AG04449 (cell line): ENCODE results near the gene THRB.

ENCODE experiments used
- CTCF ChIA-PET: fragments of 350-600 bp; formaldehyde crosslinking; extraction: SDS; loops from one replicate; lab custom pipeline; 2021; ENCODE audit warnings: antibody characterized with exemption; lab: Yijun Ruan, JAX
- POLR2A ChIA-PET: fragments of 400-600, 350-600 bp; formaldehyde crosslinking; extraction: SDS; loops from one replicate; lab custom pipeline; 2020; ENCODE audit warnings: antibody characterized with exemption, inconsistent platforms; lab: Yijun Ruan, JAX
- DNase-seq: peaks from one replicate; pipeline ENCODE4 v3.0.0-alpha.2; 2010; ENCODE audit warnings: low read depth, low spot score
- H3K4me3 ChIP-seq: 2 replicates; pipeline ENCODE4 v1.5.1; 2011; ENCODE audit warnings: low read depth, mild to moderate bottlenecking, control low read depth, low read length
- TF ChIP-seq, protein P1 (sequence below): IDR thresholded peaks from one replicate; pipeline ENCODE4 v1.5.1; 2011; ENCODE audit warnings: mild to moderate bottlenecking, moderate library complexity, low read length, control low read depth, inconsistent platforms; ENCODE audit not compliant: insufficient read depth; ENCODE audit errors: missing control alignments

Gene THRB

DNA sequence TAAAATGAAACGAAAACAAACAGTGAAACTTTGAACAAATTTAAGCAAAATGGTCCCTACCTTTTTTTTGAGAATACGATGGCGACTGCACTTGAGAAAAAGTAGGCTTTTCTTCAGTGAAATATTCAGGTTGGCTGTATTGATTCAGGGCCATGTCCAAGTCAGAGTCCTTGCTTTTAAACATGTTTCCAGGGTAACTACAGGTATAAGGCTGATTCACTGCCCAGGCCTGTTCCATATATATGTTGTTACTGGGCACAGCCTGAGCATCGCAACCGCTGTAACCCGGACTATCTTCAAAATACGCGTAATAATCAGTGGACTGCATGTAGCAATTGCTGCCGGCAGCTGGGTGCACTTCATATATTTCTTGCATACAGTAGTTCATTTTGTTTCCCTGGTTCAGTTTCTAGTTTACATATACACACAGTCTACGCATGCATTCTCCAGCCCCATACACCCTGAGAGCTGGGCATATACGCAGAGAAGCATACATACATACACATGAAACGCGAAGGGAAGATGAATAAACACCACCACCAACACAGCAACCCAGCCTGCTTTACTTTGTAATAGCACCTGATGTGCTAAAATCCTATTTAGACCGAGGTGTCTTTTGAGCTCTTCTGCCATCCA is 329.6 kb downstream of the THRB start:
- H3K4me3 ChIP-seq: no peak overlapping the region
- DNase-seq: no peak
- TF ChIP-seq, protein P1, sequence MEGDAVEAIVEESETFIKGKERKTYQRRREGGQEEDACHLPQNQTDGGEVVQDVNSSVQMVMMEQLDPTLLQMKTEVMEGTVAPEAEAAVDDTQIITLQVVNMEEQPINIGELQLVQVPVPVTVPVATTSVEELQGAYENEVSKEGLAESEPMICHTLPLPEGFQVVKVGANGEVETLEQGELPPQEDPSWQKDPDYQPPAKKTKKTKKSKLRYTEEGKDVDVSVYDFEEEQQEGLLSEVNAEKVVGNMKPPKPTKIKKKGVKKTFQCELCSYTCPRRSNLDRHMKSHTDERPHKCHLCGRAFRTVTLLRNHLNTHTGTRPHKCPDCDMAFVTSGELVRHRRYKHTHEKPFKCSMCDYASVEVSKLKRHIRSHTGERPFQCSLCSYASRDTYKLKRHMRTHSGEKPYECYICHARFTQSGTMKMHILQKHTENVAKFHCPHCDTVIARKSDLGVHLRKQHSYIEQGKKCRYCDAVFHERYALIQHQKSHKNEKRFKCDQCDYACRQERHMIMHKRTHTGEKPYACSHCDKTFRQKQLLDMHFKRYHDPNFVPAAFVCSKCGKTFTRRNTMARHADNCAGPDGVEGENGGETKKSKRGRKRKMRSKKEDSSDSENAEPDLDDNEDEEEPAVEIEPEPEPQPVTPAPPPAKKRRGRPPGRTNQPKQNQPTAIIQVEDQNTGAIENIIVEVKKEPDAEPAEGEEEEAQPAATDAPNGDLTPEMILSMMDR: no peak
- POLR2A ChIA-PET: no interaction called here
- CTCF ChIA-PET: no interaction called here

DNA sequence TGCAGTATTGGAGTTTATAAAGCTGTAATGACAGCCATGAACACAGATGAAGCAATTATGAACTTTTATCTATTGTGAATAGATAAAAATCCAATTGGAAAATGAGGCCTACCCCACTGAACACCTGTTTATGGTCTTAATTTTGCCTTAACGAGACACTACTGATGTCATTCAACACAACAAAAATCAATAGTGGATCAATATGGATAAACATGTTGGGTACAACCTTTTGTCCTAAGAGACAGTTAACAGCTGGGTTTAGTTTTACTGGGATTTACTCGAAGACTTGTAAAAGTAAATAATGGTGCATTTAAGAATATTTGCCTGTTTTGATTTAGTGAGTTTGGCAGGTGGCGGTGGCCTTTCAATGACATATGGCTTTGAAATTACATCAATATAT is 331.7 kb downstream of the THRB start:
- DNase-seq: no peak

DNA sequence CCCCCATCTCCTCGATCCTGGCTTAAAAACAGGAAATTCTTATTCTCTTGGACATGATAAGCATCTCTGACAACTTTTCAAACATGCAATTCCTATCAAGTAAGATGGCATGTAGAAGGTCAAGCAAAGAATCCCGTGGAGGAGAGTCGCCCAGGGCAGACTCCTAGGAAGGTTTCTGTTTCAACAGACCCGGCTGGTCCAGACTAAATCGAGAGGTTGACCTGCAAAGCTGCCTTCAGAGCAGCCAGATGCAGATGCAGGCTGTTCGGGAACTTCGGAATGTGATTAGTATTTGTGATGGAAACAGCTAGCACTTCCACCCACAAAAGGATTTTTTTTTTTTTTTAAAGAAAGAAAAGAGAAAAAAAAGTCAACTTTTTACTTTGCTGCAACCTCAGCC is 332.8 kb downstream of the THRB start:
- H3K4me3 ChIP-seq: no peak overlapping the region
- DNase-seq: no peak
- ChIA-PET CTCF (interaction anchor here (1.5 kb wide), 1 partner anchor 12 kb away, joined by 3 read pairs; no protein-coding TSS in a partner anchor), POLR2A (no interaction called here)
- TF ChIP-seq, protein P1: no peak

More for the DNA sequence above, 331.7 kb downstream of the THRB start:
- no peak overlapping the region for H3K4me3 ChIP-seq
- POLR2A ChIA-PET: no interaction called here
- CTCF ChIA-PET: interaction anchor here (1.5 kb wide), 1 partner anchor 13 kb away, joined by 3 read pairs; no protein-coding TSS in a partner anchor
- TF ChIP-seq, protein P1: no peak

DNA sequence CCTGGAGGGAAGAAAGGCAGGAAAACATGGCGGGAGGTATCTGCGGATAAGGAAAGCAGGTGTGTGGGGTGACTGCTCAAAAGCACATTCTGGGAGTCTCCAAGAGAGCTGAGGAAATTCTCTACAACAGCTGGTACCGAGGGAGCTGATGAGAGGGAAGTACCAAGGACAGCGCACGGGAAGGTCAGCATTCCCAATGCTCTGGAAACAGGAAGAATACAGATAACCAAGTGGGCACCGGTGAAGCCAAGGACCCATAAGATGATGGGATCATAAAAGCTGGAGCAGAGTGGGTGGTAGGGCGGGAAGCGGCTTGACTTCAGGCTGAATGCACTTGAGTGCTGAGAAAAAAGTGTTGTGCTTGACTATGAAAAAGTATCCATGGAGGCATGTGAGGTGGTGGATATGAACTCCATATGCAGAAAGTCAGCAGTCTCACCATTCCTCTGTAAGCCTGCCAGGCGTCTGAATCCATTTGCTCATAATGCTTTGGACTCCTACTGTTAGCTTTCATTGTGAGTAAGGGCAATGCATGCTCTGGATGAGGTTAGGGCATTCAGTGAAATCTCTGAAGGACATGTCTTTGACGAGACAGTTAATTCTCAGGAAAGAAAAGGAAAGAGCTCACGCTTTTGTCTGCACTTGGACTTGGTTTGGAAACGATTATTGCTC is 334.1 kb downstream of the THRB start:
- TF ChIP-seq, protein P1: no peak
- CTCF ChIA-PET: no interaction called here

DNA sequence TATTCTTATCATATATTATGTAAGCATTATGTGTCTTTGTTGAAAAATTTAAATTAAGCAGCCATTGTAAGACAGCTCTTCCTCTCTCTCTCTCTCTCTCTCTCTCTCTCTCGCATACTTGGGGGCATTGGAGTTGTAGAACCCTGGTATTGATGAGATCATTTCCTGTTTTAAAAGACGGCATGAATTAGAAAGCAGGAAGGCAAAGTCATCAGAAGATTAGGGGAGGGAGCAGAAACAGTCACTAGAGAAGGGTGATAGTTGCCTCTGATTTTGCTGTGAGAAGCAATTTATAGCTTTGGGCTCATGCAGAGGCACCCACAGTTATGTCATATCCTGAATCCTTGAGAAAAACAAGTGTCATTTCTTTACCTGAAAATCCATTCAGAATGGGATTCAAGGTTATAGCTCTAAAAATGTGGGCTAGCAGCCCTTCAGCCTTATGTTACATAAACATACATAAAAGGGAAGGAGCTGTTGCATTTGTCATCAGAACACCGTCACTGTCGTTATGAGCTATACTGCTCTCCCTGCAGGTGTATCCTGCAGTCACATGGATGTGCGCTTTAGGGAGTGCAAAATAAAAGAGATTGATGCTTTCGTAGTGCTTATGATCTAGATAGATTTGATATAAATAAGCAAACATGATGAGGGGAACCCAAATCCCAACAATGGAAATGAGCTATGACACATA is 335.7 kb downstream of the THRB start:
- ChIA-PET CTCF (interaction anchor here (1.2 to 3.6 kb wide), 2 partner anchors 10 to 27 kb away, joined by 3 to 18 read pairs; no protein-coding TSS in a partner anchor), POLR2A (no interaction called here)
- TF ChIP-seq, protein P1: no peak
- no peak overlapping the region for H3K4me3 ChIP-seq
- DNase-seq: no peak

More for the DNA sequence above, 334.1 kb downstream of the THRB start:
- no peak for DNase-seq
- H3K4me3 ChIP-seq: no peak overlapping the region
- POLR2A ChIA-PET: no interaction called here
